Thyroid gland (tissue), 4 donors: Measurements from ENCODE around the gene KCNQ1. TPM values are rescaled to one million over a fixed set of nuclear protein-coding genes. Genes with fewer than 3 reads are reported as not detected.

Source experiments
- DNase-seq, 2 donors: peaks; one replicate each; pipeline ENCODE4 v3.0.0-alpha.2; 2019
- H3K27ac ChIP-seq, 3 donors: fragments of 200-600 bp; sonication (generic); 1 replicate in 2 of 3; 2 replicates in 1 of 3; pipeline ENCODE4 v1.5.1; 2016 to 2019; ENCODE audit warnings: mild to moderate bottlenecking in 1 of 3, moderate library complexity in 1 of 3
- H3K27me3 ChIP-seq: fragments of 200-600 bp; sonication (generic); one replicate; pipeline ENCODE4 v1.5.1; 2019
- H3K36me3 ChIP-seq, 2 donors: fragments of 200-600 bp; sonication (generic); one replicate each; pipeline ENCODE4 v1.5.1; 2016 to 2019
- H3K4me1 ChIP-seq, 2 donors: fragments of 200-600 bp; sonication (generic); one replicate each; pipeline ENCODE4 v1.5.1; 2017 to 2019
- H3K4me3 ChIP-seq, 3 donors: fragments of 200-600 bp; sonication (generic); replicated peaks in 1 of 3; 1 replicate in 2 of 3; 2 replicates in 1 of 3; pipeline ENCODE4 v1.5.1; 2016; ENCODE audit warnings: mild to moderate bottlenecking in 1 of 3
- H3K9me3 ChIP-seq: fragments of 200-600 bp; sonication (generic); one replicate; pipeline ENCODE4 v1.5.1; 2017
- CTCF ChIP-seq, 6 experiments: fragments of 200-600 bp in 3 of 6; fragments of 450-650 bp in 3 of 6; sonication (generic) in 3 of 6; IDR thresholded peaks; one replicate each; pipeline ENCODE4 v1.5.1; 2016 to 2019; ENCODE audit warnings: antibody characterized with exemption in 6 of 6, mild to moderate bottlenecking in 2 of 6, inconsistent platforms in 1 of 6, moderate library complexity in 1 of 6
- POLR2A ChIP-seq, 2 donors: fragments of 450-650 bp; IDR thresholded peaks; one replicate each; pipeline ENCODE4 v1.6.1; 2017; ENCODE audit warnings: antibody characterized with exemption in 2 of 2, mild to moderate bottlenecking in 2 of 2, moderate library complexity in 1 of 2
- WGBS, 2 donors: methylation state at CpG; one replicate each; pipeline ENCODE4 v1.1.5; 2017; 5-methylcytosine and 5-hydroxymethylcytosine counted together
- intact Hi-C: fragments of 100-400 bp; cut with DNase I; formaldehyde crosslinking; loops from one replicate; pipeline ENCODE4 v1.15.1; 2023
- total RNA-seq, 4 donors: library from RNA; depleted of rRNA; stranded (reverse); fragments of >200 nt; gene quantifications; one replicate each; pipeline ENCODE4 v1.2.3, GENCODE V29; 2016

The KCNQ1 gene
- total RNA-seq, 4 donors from 2014 or later: 51.3 to 103 (median 97.8) TPM

GRCh38 chr11:2798951-2799761 lies 354.3 kb downstream of the KCNQ1 start:
- Histone ChIP-seq H3K4me3 (no peak overlapping the region), H3K9me3 (no peaks in the 10 kb centered on the region), H3K27ac (no peak overlapping the region), H3K36me3 (no peaks in the 10 kb centered on the region), H3K27me3 (no peaks in the 10 kb centered on the region), H3K4me1 (peaks cover 0 to 7% of the 10 kb centered on the region in 2 donors)
- 73 to 82% methylated on average over 17 of the region's 17 CpGs for WGBS, 2 donors
- no peak for TF ChIP-seq POLR2A (IDR thresholded peaks at IDR 0.05)
- peak; percentile 51 to 69 for DNase-seq
- intact Hi-C loops: no loop called here

- H3K4me3 ChIP-seq: no peak overlapping the region
- H3K4me1 ChIP-seq: peaks cover 0 to 7% of the 10 kb centered on the region in 2 donors
- DNase-seq: peak; percentile 1 to 15
- no peak overlapping the region for H3K27ac ChIP-seq
- no peaks in the 10 kb centered on the region for H3K36me3 ChIP-seq
- intact Hi-C loops: no loop called here
- H3K9me3 ChIP-seq: no peaks in the 10 kb centered on the region
- H3K27me3 ChIP-seq: no peaks in the 10 kb centered on the region
- WGBS, 2 donors: 77 to 81% methylated on average over 13 of the region's 15 CpGs
- TF ChIP-seq POLR2A (IDR thresholded peaks at IDR 0.05) (no peak), CTCF (IDR thresholded peaks at IDR 0.05) (no peak)
These were observed 355.3 kb downstream of the KCNQ1 start for GRCh38 chr11:2799881-2800654.

- Histone ChIP-seq H3K36me3 (no peaks in the 10 kb centered on the region), H3K27me3 (no peaks in the 10 kb centered on the region), H3K27ac (no peak overlapping the region), H3K4me1 (peaks cover 0 to 10% of the 10 kb centered on the region in 2 donors), H3K4me3 (no peak overlapping the region), H3K9me3 (no peaks in the 10 kb centered on the region)
- peak in 1 of 2 donors; percentile 1 for DNase-seq
- TF ChIP-seq POLR2A (IDR thresholded peaks at IDR 0.05): no peak
- TF ChIP-seq CTCF (IDR thresholded peaks at IDR 0.05): no peak
- intact Hi-C loops: no loop called here
- WGBS, 2 donors: 95 to 98% methylated on average over 6 to 12 of the region's 12 CpGs
These were observed 356.1 kb downstream of the KCNQ1 start for GRCh38 chr11:2800655-2801531.

- TF ChIP-seq POLR2A (IDR thresholded peaks at IDR 0.05) (no peak), CTCF (IDR thresholded peaks at IDR 0.05) (no peak)
- H3K4me3 ChIP-seq: no peak overlapping the region
- intact Hi-C loops: no loop called here
- peaks cover 0 to 12% of the 10 kb centered on the region in 2 donors for H3K4me1 ChIP-seq
- DNase-seq: peak in 1 of 2 donors; percentile 0
- no peaks in the 10 kb centered on the region for H3K9me3 ChIP-seq
- no peaks in the 10 kb centered on the region for H3K36me3 ChIP-seq
- H3K27me3 ChIP-seq: no peaks in the 10 kb centered on the region
- H3K27ac ChIP-seq: no peak overlapping the region
- 95 to 96% methylated on average over 17 to 18 of the region's 22 CpGs for WGBS, 2 donors
These were observed 357.0 kb downstream of the KCNQ1 start for GRCh38 chr11:2801711-2802388.
